Measurements from ENCODE around the gene CCDC102B.

Gene CCDC102B

GRCh38 chr18:68956650-68957049 is 158.8 kb downstream of the CCDC102B start:
- no peak for TF ChIP-seq CTCF (conservative IDR thresholded peaks at IDR 0.05; ENCODE audit: low read depth, low read length)
- H3K4me3 ChIP-seq (ENCODE audit: low read depth, low read length), result no peak overlapping the region
- DNase-seq (ENCODE audit: low read depth), result no peak

GRCh38 chr18:68960355-68960754 is 162.5 kb downstream of the CCDC102B start:
- no peak overlapping the region for H3K4me3 ChIP-seq (ENCODE audit: low read depth, low read length)
- TF ChIP-seq CTCF (conservative IDR thresholded peaks at IDR 0.05; ENCODE audit: low read depth, low read length), result no peak
- DNase-seq (ENCODE audit: low read depth), result peak; percentile 34

- no peak for TF ChIP-seq CTCF (conservative IDR thresholded peaks at IDR 0.05; ENCODE audit: low read depth, low read length)
- no peak for DNase-seq (ENCODE audit: low read depth)
- H3K4me3 ChIP-seq (ENCODE audit: low read depth, low read length), result no peak overlapping the region
These were observed 164.7 kb downstream of the CCDC102B start for GRCh38 chr18:68962623-68963022.

GRCh38 chr18:68965817-68966216 is 167.9 kb downstream of the CCDC102B start:
- no peak overlapping the region for H3K4me3 ChIP-seq (ENCODE audit: low read depth, low read length)
- peak; percentile 52 for DNase-seq (ENCODE audit: low read depth)
- no peak for TF ChIP-seq CTCF (conservative IDR thresholded peaks at IDR 0.05; ENCODE audit: low read depth, low read length)

- H3K4me3 ChIP-seq (ENCODE audit: low read depth, low read length), result no peak overlapping the region
- no peak for TF ChIP-seq CTCF (conservative IDR thresholded peaks at IDR 0.05; ENCODE audit: low read depth, low read length)
- no peak for DNase-seq (ENCODE audit: low read depth)
These were observed 171.1 kb downstream of the CCDC102B start for GRCh38 chr18:68969027-68969426.

GRCh38 chr18:68972176-68972575 is 174.3 kb downstream of the CCDC102B start:
- no peak for TF ChIP-seq CTCF (conservative IDR thresholded peaks at IDR 0.05; ENCODE audit: low read depth, low read length)
- peak; percentile 30 for DNase-seq (ENCODE audit: low read depth)
- H3K4me3 ChIP-seq (ENCODE audit: low read depth, low read length), result no peak overlapping the region

- TF ChIP-seq CTCF (conservative IDR thresholded peaks at IDR 0.05; ENCODE audit: low read depth, low read length), result no peak
- no peak overlapping the region for H3K4me3 ChIP-seq (ENCODE audit: low read depth, low read length)
- no peak for DNase-seq (ENCODE audit: low read depth)
These were observed 181.9 kb downstream of the CCDC102B start for GRCh38 chr18:68979737-68980136.

Measured in choroid plexus epithelial cell (primary cell).